Immature natural killer cell (primary cell): ENCODE results near the gene USP6. TPM values are rescaled to one million over a fixed set of nuclear protein-coding genes. Genes with fewer than 3 reads are reported as not detected.
"Not testable (repeated sequence)": the region's sequence is repeated elsewhere in the genome, so short reads cannot be mapped to it uniquely, and the experiment has no call there.

Source experiments
- DNase-seq, 3 donors: peaks; one replicate each; pipeline ENCODE4 v3.0.0; 2022; ENCODE audit warnings: mixed read lengths in 1 of 3
- H3K27ac Mint-ChIP-seq, 6 donors: one replicate each; pipeline ENCODE4 v1.8.0; 2020; ENCODE audit warnings: mixed read lengths in 6 of 6, mild to moderate bottlenecking in 5 of 6, inconsistent platforms in 4 of 6, moderate library complexity in 3 of 6
- H3K27me3 Mint-ChIP-seq, 3 donors: one replicate each; pipeline ENCODE4 v1.8.0; 2020 to 2021; ENCODE audit warnings: low read depth in 3 of 3, mild to moderate bottlenecking in 3 of 3, mixed read lengths in 3 of 3, moderate library complexity in 3 of 3, inconsistent platforms in 1 of 3
- H3K36me3 Mint-ChIP-seq, 3 donors: one replicate each; pipeline ENCODE4 v1.8.0; 2020; ENCODE audit warnings: mixed read lengths in 3 of 3, inconsistent platforms in 2 of 3, mild to moderate bottlenecking in 2 of 3
- H3K4me1 Mint-ChIP-seq, 2 donors: one replicate each; pipeline ENCODE4 v1.8.0; 2020; ENCODE audit warnings: inconsistent platforms in 2 of 2, mild to moderate bottlenecking in 2 of 2, mixed read lengths in 2 of 2, moderate library complexity in 1 of 2
- H3K4me3 Mint-ChIP-seq, 5 donors: one replicate each; pipeline ENCODE4 v1.8.0; 2020; ENCODE audit warnings: mild to moderate bottlenecking in 5 of 5, mixed read lengths in 5 of 5, inconsistent platforms in 3 of 5, moderate library complexity in 3 of 5
- H3K9me3 Mint-ChIP-seq, 6 donors: one replicate each; pipeline ENCODE4 v1.8.0; 2020; ENCODE audit warnings: mild to moderate bottlenecking in 6 of 6, mixed read lengths in 6 of 6, inconsistent platforms in 4 of 6, moderate library complexity in 3 of 6
- polyA plus RNA-seq, 3 donors: library from polyadenylated mRNA; unstranded; fragments of 300-500 nt; fragmentation: Illumina TruSeq; gene quantifications; one replicate each; pipeline ENCODE4 v1.2.3, GENCODE V29; 2021

Gene USP6
- polyA plus RNA-seq, result under 1 TPM; 0.03 to 0.12 (median 0.03) TPM

GRCh38 chr17:5115673-5116651 lies at the start of gene USP6:
Gene USP6, plus strand, starts transcription at chr17:5116032. Its CDS starts 14,336 bp downstream, at chr17:5130368.
- H3K9me3 Mint-ChIP-seq, result no peaks in the 10 kb centered on the region
- H3K4me3 Mint-ChIP-seq, result peak within 1 kb of the TSS in 1 of 5 donors; percentile 19
- DNase-seq, result no peak
- peaks cover 17 to 18% of the 10 kb centered on the region in 2 donors for H3K4me1 Mint-ChIP-seq
- H3K27me3 Mint-ChIP-seq, result peaks cover 5 to 29% (median 19%) of the 10 kb centered on the region in 3 donors
- H3K36me3 Mint-ChIP-seq, result peaks cover 9 to 14% (median 12%) of the 10 kb centered on the region in 3 donors
- H3K27ac Mint-ChIP-seq, result no peak within 1 kb of the TSS

- Mint-ChIP-seq H3K4me3 (no peak overlapping the region), H3K27me3 (peaks cover 0 to 5% (median 3%) of the 10 kb centered on the region in 3 donors), H3K36me3 (no peaks in the 10 kb centered on the region), H3K4me1 (no peaks in the 10 kb centered on the region), H3K27ac (no peak overlapping the region), H3K9me3 (no peaks in the 10 kb centered on the region)
- DNase-seq, result no peak
These were observed 47.6 kb upstream of the USP6 start for GRCh38 chr17:5068236-5068635.

- DNase-seq, result no peak
- H3K4me1 Mint-ChIP-seq, result no peaks in the 10 kb centered on the region
- H3K27me3 Mint-ChIP-seq, result peaks cover 0 to 5% (median 2%) of the 10 kb centered on the region in 3 donors
- H3K9me3 Mint-ChIP-seq, result no peaks in the 10 kb centered on the region
- H3K36me3 Mint-ChIP-seq, result no peaks in the 10 kb centered on the region
- H3K27ac Mint-ChIP-seq, result no peak overlapping the region
- H3K4me3 Mint-ChIP-seq, result no peak overlapping the region
These were observed 46.1 kb upstream of the USP6 start for GRCh38 chr17:5069724-5070123.

GRCh38 chr17:5075472-5075871 lies 40.4 kb upstream of the USP6 start:
- Mint-ChIP-seq H3K27me3 (peaks cover 5 to 12% (median 9%) of the 10 kb centered on the region in 3 donors), H3K4me3 (peak overlapping the region in 1 of 5 donors; percentile 9), H3K4me1 (peaks cover 25 to 26% of the 10 kb centered on the region in 2 donors)
- H3K9me3 Mint-ChIP-seq, H3K27ac Mint-ChIP-seq, H3K36me3 Mint-ChIP-seq, DNase-seq: not testable (repeated sequence)

GRCh38 chr17:5077275-5077674 lies 38.6 kb upstream of the USP6 start:
- not testable (repeated sequence) for H3K9me3 Mint-ChIP-seq, DNase-seq, H3K36me3 Mint-ChIP-seq
- Mint-ChIP-seq H3K4me1 (peaks cover 31 to 35% of the 10 kb centered on the region in 2 donors), H3K27ac (peak overlapping the region in 5 of 6 donors; percentile 87 to 98 (median 96)), H3K27me3 (peaks cover 5 to 12% (median 10%) of the 10 kb centered on the region in 3 donors), H3K4me3 (peak overlapping the region; percentile 91 to 97 (median 93))

GRCh38 chr17:5077781-5078105 lies 38.1 kb upstream of the USP6 start:
- Mint-ChIP-seq H3K4me1 (peaks cover 31 to 38% of the 10 kb centered on the region in 2 donors), H3K36me3 (peaks cover 2% of the 10 kb centered on the region in 3 donors), H3K9me3 (peaks cover 0 to 2% (median under 1%) of the 10 kb centered on the region in 6 donors), H3K27ac (peak overlapping the region; percentile 87 to 98 (median 96)), H3K27me3 (peaks cover 5 to 12% (median 10%) of the 10 kb centered on the region in 3 donors), H3K4me3 (peak overlapping the region; percentile 91 to 97 (median 93))
- DNase-seq, result no peak

GRCh38 chr17:5078106-5079028 lies 37.5 kb upstream of the USP6 start, which contains the start of gene ZFP3:
Gene ZFP3, plus strand, starts transcription at chr17:5078467. Its CDS starts 13,038 bp downstream, at chr17:5091505.
- peaks cover 31 to 41% of the 10 kb centered on the region in 2 donors for H3K4me1 Mint-ChIP-seq
- peak; percentile 86 to 87 (median 87) for DNase-seq
- H3K4me3 Mint-ChIP-seq, result peak within 1 kb of the TSS; percentile 91 to 97 (median 93)
- peaks cover 5 to 13% (median 10%) of the 10 kb centered on the region in 3 donors for H3K27me3 Mint-ChIP-seq
- H3K36me3 Mint-ChIP-seq, result peaks cover 5 to 6% (median 5%) of the 10 kb centered on the region in 3 donors
- peak within 1 kb of the TSS; percentile 87 to 98 (median 96) for H3K27ac Mint-ChIP-seq
- H3K9me3 Mint-ChIP-seq, result peaks cover 0 to 5% (median 2%) of the 10 kb centered on the region in 6 donors

GRCh38 chr17:5080591-5080990 lies 35.2 kb upstream of the USP6 start:
- Mint-ChIP-seq H3K4me1 (peaks cover 35 to 41% of the 10 kb centered on the region in 2 donors), H3K9me3 (peaks cover 7 to 16% (median 13%) of the 10 kb centered on the region in 6 donors)

GRCh38 chr17:5092218-5093010 lies 23.4 kb upstream of the USP6 start:
- peaks cover 53 to 96% (median 90%) of the 10 kb centered on the region in 6 donors for H3K9me3 Mint-ChIP-seq
- H3K4me1 Mint-ChIP-seq, result peaks cover 12 to 14% of the 10 kb centered on the region in 2 donors
- H3K27me3 Mint-ChIP-seq, result peaks cover 0 to 6% (median 3%) of the 10 kb centered on the region in 3 donors
- H3K36me3 Mint-ChIP-seq, result peaks cover 62 to 75% (median 75%) of the 10 kb centered on the region in 3 donors
- H3K27ac Mint-ChIP-seq, result no peak overlapping the region
- H3K4me3 Mint-ChIP-seq, result no peak overlapping the region
- no peak for DNase-seq

More at GRCh38 chr17:5080591-5080990, 35.2 kb upstream of the USP6 start:
- H3K36me3 Mint-ChIP-seq, result peaks cover 18 to 20% (median 19%) of the 10 kb centered on the region in 3 donors
- H3K4me3 Mint-ChIP-seq, result peak overlapping the region in 4 of 5 donors; percentile 10 to 35 (median 18)
- no peak for DNase-seq
- peak overlapping the region in 5 of 6 donors; percentile 8 to 83 (median 38) for H3K27ac Mint-ChIP-seq
- H3K27me3 Mint-ChIP-seq, result peaks cover 9 to 15% (median 10%) of the 10 kb centered on the region in 3 donors

- H3K4me1 Mint-ChIP-seq, result peaks cover 13 to 15% of the 10 kb centered on the region in 2 donors
- DNase-seq, result no peak
- peak overlapping the region; percentile 83 to 90 (median 86) for H3K4me3 Mint-ChIP-seq
- H3K27ac Mint-ChIP-seq, result no peak overlapping the region
- peaks cover 4 to 6% (median 5%) of the 10 kb centered on the region in 3 donors for H3K27me3 Mint-ChIP-seq
- H3K9me3 Mint-ChIP-seq, result peaks cover 31 to 55% (median 53%) of the 10 kb centered on the region in 6 donors
- peaks cover 22 to 36% (median 35%) of the 10 kb centered on the region in 3 donors for H3K36me3 Mint-ChIP-seq
These were observed 19.1 kb upstream of the USP6 start for GRCh38 chr17:5096731-5097100.

GRCh38 chr17:5097101-5097834 lies 18.6 kb upstream of the USP6 start:
- H3K4me1 Mint-ChIP-seq, result peaks cover 13 to 15% of the 10 kb centered on the region in 2 donors
- H3K27ac Mint-ChIP-seq, result peak overlapping the region in 5 of 6 donors; percentile 34 to 64 (median 56)
- H3K36me3 Mint-ChIP-seq, result peaks cover 17 to 31% (median 29%) of the 10 kb centered on the region in 3 donors
- peak overlapping the region; percentile 83 to 90 (median 86) for H3K4me3 Mint-ChIP-seq
- DNase-seq, result peak; percentile 46 to 54 (median 51)
- H3K9me3 Mint-ChIP-seq, result peaks cover 26 to 49% (median 47%) of the 10 kb centered on the region in 6 donors
- H3K27me3 Mint-ChIP-seq, result peaks cover 5 to 6% (median 5%) of the 10 kb centered on the region in 3 donors

GRCh38 chr17:5099271-5099670 lies 16.6 kb upstream of the USP6 start:
- peaks cover 13 to 15% of the 10 kb centered on the region in 2 donors for H3K4me1 Mint-ChIP-seq
- H3K27me3 Mint-ChIP-seq, result peaks cover 5 to 6% (median 5%) of the 10 kb centered on the region in 3 donors
- H3K4me3 Mint-ChIP-seq, result peak overlapping the region in 2 of 5 donors; percentile 7 to 42

More at GRCh38 chr17:5099271-5099670, 16.6 kb upstream of the USP6 start:
- Mint-ChIP-seq H3K27ac (no peak overlapping the region), H3K36me3 (peaks cover 6 to 17% (median 17%) of the 10 kb centered on the region in 3 donors), H3K9me3 (peaks cover 15 to 31% (median 27%) of the 10 kb centered on the region in 6 donors)
- DNase-seq, result no peak
